Mucosa of descending colon (tissue), 3 donors: ENCODE results near the gene NANOS1. TPM values are rescaled to one million over a fixed set of nuclear protein-coding genes. Genes with fewer than 3 reads are reported as not detected.

Experiments used
- ATAC-seq: fragments of 200-7000 bp; cut with Tn5 transposase; one replicate; pipeline ENCODE4 v1.9.1; 2020; ENCODE audit warnings: mild to moderate bottlenecking, moderate library complexity
- DNase-seq, 3 donors: peaks; one replicate each; pipeline ENCODE4 v3.0.0-alpha.2; 2020
- H3K36me3 ChIP-seq: fragments of 200-600 bp; one replicate; pipeline ENCODE4 v1.8.0; 2021; ENCODE audit warnings: low read depth, mild to moderate bottlenecking
- H3K4me1 ChIP-seq: fragments of 200-600 bp; one replicate; pipeline ENCODE4 v1.8.0; 2021; ENCODE audit warnings: low read depth, mild to moderate bottlenecking
- H3K4me3 ChIP-seq: fragments of 200-600 bp; one replicate; pipeline ENCODE4 v1.8.0; 2021; ENCODE audit warnings: mild to moderate bottlenecking
- H3K9me3 ChIP-seq: fragments of 200-600 bp; one replicate; pipeline ENCODE4 v1.8.0; 2021; ENCODE audit warnings: mild to moderate bottlenecking
- intact Hi-C, 2 donors: fragments of 100-400 bp; cut with DNase I in 1 of 2; cut with micrococcal nuclease in 1 of 2; formaldehyde crosslinking; loops; one replicate each; pipeline versions ENCODE4 v1.11.0 to v1.11.1; 2022; cut with DNase I, micrococcal nuclease
- total RNA-seq, 3 donors: library from RNA; stranded (reverse); fragmentation: NEBNext Ultra II Directional in 2 of 3; extraction: Animal tissue kit (Norgen Biotek cat#: 25700) in 2 of 3; gene quantifications; one replicate each; pipeline versions ENCODE4 v1.2.1 to v1.2.4, GENCODE V29; 2021 to 2023
- TF ChIP-seq, protein P1 (sequence below): fragments of 200-600 bp; IDR thresholded peaks from one replicate; pipeline ENCODE4 v1.8.0; 2022; ENCODE audit warnings: antibody characterized with exemption, mild to moderate bottlenecking
- donor health status: DM: no; HTN: no; CAD: no; lungs with moderate emphysema.
- donor health status: DM: no; HTN: no; CAD: no.
- donor health status: DM: no; HTN: yes; CAD: no.

The NANOS1 gene
- total RNA-seq, 3 donors from 2014 or later = 0.12 to 2.7 (median 0.43) TPM

- Histone ChIP-seq H3K4me3 (no peak overlapping the region), H3K4me1 (peaks cover 4% of the 10 kb centered on the region), H3K9me3 (no peaks in the 10 kb centered on the region), H3K36me3 (peaks cover 8% of the 10 kb centered on the region)
- intact Hi-C loops = no loop called here
- TF ChIP-seq, protein P1, sequence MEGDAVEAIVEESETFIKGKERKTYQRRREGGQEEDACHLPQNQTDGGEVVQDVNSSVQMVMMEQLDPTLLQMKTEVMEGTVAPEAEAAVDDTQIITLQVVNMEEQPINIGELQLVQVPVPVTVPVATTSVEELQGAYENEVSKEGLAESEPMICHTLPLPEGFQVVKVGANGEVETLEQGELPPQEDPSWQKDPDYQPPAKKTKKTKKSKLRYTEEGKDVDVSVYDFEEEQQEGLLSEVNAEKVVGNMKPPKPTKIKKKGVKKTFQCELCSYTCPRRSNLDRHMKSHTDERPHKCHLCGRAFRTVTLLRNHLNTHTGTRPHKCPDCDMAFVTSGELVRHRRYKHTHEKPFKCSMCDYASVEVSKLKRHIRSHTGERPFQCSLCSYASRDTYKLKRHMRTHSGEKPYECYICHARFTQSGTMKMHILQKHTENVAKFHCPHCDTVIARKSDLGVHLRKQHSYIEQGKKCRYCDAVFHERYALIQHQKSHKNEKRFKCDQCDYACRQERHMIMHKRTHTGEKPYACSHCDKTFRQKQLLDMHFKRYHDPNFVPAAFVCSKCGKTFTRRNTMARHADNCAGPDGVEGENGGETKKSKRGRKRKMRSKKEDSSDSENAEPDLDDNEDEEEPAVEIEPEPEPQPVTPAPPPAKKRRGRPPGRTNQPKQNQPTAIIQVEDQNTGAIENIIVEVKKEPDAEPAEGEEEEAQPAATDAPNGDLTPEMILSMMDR = no peak
- DNase-seq = no peak
- ATAC-seq = no peak
These were observed 22.3 kb downstream of the NANOS1 start for GRCh38 chr10:119051775-119052174.

DNA sequence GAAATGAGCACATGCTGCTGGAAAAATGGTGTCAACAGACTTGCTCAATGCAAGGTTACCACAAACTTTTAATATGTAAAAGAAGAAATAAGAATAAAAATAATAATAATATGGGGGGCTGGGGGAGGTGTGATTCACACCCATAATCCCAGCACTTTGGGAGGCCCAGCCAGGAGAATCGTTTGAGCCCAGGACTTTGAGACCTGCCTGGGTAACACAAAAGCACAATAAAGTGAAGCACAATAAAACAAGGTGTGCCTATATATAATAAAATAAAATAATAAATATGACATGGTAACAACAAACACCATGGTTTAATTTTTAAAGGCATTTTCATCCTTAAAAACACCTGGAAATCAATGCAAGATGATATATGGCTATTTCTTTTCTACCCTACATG lies 26.0 kb downstream of the NANOS1 start:
- Histone ChIP-seq H3K4me1 (peaks cover 4% of the 10 kb centered on the region), H3K4me3 (no peak overlapping the region), H3K9me3 (no peaks in the 10 kb centered on the region), H3K36me3 (peaks cover 23% of the 10 kb centered on the region)
- intact Hi-C loops = no loop called here
- TF ChIP-seq, protein P1 = no peak
- ATAC-seq (peak; percentile 93), DNase-seq (peak in 2 of 3 donors; percentile 46 to 49)

- DNase-seq (no peak), ATAC-seq (no peak)
- Histone ChIP-seq H3K9me3 (no peaks in the 10 kb centered on the region), H3K4me1 (peaks cover 9% of the 10 kb centered on the region), H3K36me3 (peaks cover 18% of the 10 kb centered on the region), H3K4me3 (no peak overlapping the region)
- intact Hi-C loops = no loop called here
- TF ChIP-seq, protein P1 = no peak
These were observed 28.5 kb downstream of the NANOS1 start for GRCh38 chr10:119058010-119058409.

DNA sequence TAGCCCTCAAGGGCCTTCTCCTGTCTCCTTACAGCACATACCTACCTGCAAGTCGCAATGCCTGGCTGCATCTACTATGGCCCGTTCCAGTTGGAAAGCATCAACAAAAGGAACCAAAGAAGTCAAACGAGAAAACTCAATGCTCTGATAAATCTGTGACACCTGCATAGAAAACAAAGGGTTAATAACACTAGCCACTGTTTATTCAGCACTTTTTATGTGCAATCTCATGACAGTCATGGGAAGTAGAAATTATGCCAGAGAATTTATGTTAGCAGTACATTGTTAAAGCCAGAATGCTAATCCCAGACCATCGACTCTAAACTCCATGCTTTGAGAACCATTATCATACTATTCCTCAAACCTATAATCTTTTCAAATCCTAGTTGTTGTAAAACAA lies 30.0 kb downstream of the NANOS1 start:
- TF ChIP-seq, protein P1 = no peak

GRCh38 chr10:119060107-119060506 lies 30.6 kb downstream of the NANOS1 start:
- H3K36me3 ChIP-seq = peaks cover 25% of the 10 kb centered on the region
- ATAC-seq (no peak), DNase-seq (no peak)
- peaks cover 6% of the 10 kb centered on the region for H3K4me1 ChIP-seq
- TF ChIP-seq, protein P1 = no peak
- no peaks in the 10 kb centered on the region for H3K9me3 ChIP-seq
- intact Hi-C loops = no loop called here
- no peak overlapping the region for H3K4me3 ChIP-seq

More for the DNA sequence above, 30.0 kb downstream of the NANOS1 start:
- peaks cover 19% of the 10 kb centered on the region for H3K36me3 ChIP-seq
- H3K4me3 ChIP-seq = no peak overlapping the region
- ATAC-seq (no peak), DNase-seq (no peak)
- H3K9me3 ChIP-seq = no peaks in the 10 kb centered on the region
- peaks cover 9% of the 10 kb centered on the region for H3K4me1 ChIP-seq
- intact Hi-C loops = no loop called here

DNA sequence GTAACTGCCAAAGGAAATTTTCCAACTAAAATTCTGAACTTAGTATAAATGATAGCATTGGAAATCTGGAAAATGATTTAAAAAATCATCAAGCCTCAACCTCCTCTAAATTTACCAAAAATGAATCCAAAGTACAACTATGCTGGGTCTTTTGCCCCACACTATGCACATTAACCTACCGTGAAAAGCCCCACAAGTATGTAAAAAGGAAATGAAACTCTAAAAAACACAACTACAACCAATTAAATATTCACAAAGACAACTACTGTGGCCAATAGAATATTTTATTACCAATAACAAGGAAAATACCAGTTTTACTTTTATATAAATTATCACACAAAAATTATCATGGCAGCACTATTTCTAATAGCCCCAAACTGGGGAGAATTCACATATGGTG lies 31.8 kb downstream of the NANOS1 start:
- no peak overlapping the region for H3K4me3 ChIP-seq
- peaks cover 5% of the 10 kb centered on the region for H3K4me1 ChIP-seq
- H3K9me3 ChIP-seq = no peaks in the 10 kb centered on the region
- intact Hi-C loops = no loop called here
- TF ChIP-seq, protein P1 = no peak
- H3K36me3 ChIP-seq = peaks cover 28% of the 10 kb centered on the region
- DNase-seq (no peak), ATAC-seq (no peak)
